PC-9 (cell line): ENCODE data around the gene MET.

Experiments
- CTCF ChIP-seq: fragments of 200-600 bp; sonication (generic); conservative IDR thresholded peaks from 2 replicates; pipeline ENCODE4 v1.6.1; 2017; ENCODE audit warnings: mixed run types, antibody characterized with exemption, mild to moderate bottlenecking, moderate library complexity
- EZH2 ChIP-seq: fragments of 200-600 bp; sonication (generic); IDR thresholded peaks from 2 replicates; pipeline ENCODE4 v1.8.0; 2017; ENCODE audit warnings: antibody characterized with exemption, low read depth

DNA sequence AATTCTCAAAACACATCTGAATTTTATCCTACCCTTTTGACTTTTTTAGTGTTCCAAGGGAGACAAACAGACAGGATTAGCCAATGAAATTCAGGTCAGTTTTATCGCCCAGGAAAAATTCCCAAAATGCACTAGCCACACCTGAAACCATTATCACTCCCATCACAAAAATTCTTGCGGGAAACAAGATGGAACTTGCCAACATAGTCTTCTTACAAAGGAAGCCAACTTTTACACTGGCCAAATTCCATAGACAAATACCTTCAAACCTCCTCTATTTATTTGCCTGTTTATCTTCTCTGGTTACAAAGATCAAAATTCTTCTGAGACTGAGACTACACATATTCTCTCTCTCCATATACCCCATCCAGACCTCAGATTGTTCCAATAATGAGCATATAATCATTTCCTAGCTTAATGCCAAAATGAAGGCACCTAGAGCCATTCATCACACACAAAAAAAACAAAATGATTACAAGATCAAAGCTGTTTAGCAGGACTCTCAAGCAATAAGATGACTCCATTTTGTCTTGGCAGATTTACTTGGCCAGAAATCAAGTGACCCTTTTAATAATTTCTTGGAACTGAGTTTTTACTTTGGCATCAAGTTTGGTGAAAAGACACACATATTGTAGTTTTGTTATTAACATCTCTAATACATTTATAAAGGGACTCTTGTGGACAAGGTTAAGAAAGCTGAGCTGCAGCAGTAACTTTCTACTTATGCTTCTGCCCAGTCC lies 30.2 kb downstream of the MET start:
- no peak for TF ChIP-seq EZH2
- no peak for TF ChIP-seq CTCF
